ENCODE results near the gene JAG1.
"Not testable (repeated sequence)": the region's sequence is repeated elsewhere in the genome, so short reads cannot be mapped to it uniquely, and the experiment has no call there.

The JAG1 gene

DNA sequence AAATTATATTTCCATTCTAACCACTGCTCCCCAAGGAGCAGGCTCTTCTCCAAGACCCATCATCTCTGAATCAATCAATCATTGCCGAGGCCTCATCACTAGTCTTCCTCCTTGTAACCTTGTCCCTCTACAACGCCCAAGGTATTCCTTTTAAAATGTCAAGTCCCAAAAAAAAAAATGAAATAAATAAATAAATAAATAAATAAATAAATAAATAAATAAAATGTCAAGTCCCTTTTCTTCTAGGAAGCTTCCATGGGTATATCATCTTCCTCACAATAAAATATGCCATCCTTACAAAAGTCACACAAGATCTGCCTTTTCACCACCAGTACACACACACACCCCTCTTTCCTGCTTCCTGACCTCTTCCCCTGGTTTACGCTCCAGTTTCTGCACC, 57.6 kb downstream of the JAG1 start:
- no peak for TF ChIP-seq ZFX (IDR thresholded peaks at IDR 0.05)
- TF ChIP-seq, protein P1, sequence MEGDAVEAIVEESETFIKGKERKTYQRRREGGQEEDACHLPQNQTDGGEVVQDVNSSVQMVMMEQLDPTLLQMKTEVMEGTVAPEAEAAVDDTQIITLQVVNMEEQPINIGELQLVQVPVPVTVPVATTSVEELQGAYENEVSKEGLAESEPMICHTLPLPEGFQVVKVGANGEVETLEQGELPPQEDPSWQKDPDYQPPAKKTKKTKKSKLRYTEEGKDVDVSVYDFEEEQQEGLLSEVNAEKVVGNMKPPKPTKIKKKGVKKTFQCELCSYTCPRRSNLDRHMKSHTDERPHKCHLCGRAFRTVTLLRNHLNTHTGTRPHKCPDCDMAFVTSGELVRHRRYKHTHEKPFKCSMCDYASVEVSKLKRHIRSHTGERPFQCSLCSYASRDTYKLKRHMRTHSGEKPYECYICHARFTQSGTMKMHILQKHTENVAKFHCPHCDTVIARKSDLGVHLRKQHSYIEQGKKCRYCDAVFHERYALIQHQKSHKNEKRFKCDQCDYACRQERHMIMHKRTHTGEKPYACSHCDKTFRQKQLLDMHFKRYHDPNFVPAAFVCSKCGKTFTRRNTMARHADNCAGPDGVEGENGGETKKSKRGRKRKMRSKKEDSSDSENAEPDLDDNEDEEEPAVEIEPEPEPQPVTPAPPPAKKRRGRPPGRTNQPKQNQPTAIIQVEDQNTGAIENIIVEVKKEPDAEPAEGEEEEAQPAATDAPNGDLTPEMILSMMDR (conservative IDR thresholded peaks at IDR 0.05), result no peak
- no peak overlapping the region for H3K27ac ChIP-seq

DNA sequence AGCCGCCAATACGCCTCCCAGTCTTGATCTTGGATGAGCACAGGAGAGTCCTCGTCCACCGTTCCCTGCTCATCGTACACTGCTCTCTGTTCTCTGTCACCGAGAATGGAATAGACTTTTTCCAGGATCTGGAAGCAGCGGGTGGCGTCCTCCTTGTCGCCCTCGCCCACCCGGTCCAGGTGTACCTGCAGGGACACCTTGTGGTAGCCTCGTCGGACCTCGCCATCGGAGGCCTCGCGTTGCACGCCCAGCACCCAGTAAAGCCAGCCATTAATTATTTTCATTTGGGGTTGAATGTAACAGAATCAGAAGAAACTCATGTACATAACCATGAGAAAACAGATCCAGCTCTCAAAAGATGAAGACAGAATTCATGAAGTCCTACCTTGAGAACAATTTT, 59.9 kb downstream of the JAG1 start:
- TF ChIP-seq, protein P1 (conservative IDR thresholded peaks at IDR 0.05), result no peak
- TF ChIP-seq ZFX (IDR thresholded peaks at IDR 0.05), result no peak
- H3K27ac ChIP-seq, result no peak overlapping the region

DNA sequence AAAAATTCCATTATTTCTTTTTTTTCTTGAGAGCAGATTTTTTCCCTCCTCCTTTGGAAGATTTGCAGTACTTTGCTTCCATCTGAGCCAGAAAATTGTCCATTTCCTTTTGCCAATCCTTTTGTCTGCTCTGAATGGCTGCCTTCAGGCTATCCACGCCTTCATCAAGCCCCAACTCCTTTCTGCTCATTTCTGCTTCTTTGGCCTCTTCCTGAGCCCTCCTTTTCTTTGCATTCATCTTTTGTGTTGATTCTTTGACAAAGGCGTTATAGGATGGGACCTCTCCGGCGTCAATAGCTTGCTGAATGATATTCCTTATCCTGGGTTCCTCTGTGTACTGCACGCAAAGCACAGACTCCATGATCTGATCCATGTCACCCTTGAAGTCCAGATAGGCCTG, 60.4 kb downstream of the JAG1 start:
- H3K27ac ChIP-seq, result not testable (repeated sequence)

DNA sequence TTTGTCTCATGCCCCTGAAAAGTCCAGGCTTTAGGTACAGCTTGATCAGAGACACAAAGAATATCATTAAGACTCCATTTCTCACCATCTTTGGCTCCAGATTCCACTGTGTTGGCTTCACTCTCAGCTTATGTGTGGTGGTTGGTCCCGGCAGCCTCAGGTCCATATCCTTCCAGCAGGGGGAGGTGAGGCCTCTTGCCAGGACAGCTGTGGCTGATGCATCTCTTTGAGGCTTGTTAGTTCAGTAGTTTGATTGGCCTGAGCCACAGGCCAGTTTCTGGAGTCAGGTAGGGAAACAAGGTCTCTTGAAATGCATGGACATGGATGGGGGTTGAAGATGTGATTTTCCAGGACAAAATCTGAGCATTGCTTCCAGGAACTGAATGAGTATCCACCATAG, 62.4 kb downstream of the JAG1 start:
- TF ChIP-seq, protein P1 (conservative IDR thresholded peaks at IDR 0.05), result peak; percentile 30; the same call in 1 of the 2 replicates
- no peak for TF ChIP-seq ZFX (IDR thresholded peaks at IDR 0.05)

DNA sequence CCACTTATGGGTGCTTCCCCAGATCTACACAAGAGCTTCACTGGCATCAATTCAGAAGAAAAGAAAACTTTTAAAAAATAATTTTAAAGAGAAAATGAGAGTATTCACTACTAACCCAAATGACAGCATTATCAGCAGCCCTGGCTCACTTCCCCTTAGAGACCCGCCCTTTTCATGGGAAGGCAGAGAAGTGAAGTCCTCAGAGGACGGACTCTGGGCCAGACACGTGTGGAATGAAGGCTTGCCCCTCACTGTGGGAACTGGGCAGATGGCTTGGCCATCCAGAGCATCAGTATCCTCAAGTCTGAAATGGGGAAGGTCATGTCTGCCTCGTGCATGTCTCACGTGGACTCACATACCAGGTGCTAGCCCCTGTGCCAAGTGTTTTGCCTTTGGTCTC, 63.5 kb downstream of the JAG1 start:
- TF ChIP-seq ZFX (IDR thresholded peaks at IDR 0.05), result no peak
- TF ChIP-seq, protein P1 (conservative IDR thresholded peaks at IDR 0.05), result no peak

More for the DNA sequence above, 62.4 kb downstream of the JAG1 start:
- H3K27ac ChIP-seq, result no peak overlapping the region

DNA sequence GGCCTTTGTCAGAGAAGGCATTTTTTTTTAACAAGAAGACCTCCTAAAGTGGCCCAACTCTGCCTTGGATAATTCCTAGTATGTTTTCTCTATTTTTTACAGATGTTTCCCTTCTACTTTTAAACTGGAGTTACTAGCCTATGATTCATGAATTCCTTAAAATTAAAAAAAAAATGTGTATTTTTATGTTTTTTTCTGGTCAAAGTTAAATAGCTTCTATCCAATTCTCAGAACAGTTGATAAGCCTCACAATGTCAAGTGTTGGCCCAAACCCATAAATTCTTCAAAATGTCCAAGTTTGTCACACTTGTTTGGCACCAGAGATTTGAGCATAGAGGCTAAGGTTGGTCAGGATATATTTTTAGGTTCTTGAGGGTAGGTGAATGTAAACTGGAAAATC, 64.0 kb downstream of the JAG1 start:
- H3K27ac ChIP-seq, result no peak overlapping the region
- TF ChIP-seq ZFX (IDR thresholded peaks at IDR 0.05), result no peak
- TF ChIP-seq, protein P1 (conservative IDR thresholded peaks at IDR 0.05), result no peak

More for the DNA sequence above, 63.5 kb downstream of the JAG1 start:
- no peak overlapping the region for H3K27ac ChIP-seq

DNA sequence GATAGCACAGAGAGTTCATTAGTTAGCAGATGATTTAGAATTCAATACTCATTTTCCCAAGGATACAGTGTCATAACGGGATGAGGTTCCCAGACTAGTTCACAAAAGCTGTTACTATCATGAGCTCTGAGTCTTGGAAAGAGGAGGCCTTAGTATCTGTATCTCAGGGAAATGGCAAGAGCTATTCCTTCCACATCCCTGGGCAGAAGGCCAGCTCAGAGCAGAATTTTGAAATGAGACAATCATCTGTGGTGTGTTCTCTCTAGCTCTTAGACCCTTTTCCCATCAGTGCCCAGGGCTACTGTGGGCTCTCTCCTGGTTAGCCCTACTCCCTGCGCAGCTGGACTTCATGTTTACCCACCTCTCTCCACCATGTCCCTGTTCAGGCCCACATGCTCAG, 64.5 kb downstream of the JAG1 start:
- H3K27ac ChIP-seq, result no peak overlapping the region
- no peak for TF ChIP-seq ZFX (IDR thresholded peaks at IDR 0.05)
- TF ChIP-seq, protein P1 (conservative IDR thresholded peaks at IDR 0.05), result no peak

DNA sequence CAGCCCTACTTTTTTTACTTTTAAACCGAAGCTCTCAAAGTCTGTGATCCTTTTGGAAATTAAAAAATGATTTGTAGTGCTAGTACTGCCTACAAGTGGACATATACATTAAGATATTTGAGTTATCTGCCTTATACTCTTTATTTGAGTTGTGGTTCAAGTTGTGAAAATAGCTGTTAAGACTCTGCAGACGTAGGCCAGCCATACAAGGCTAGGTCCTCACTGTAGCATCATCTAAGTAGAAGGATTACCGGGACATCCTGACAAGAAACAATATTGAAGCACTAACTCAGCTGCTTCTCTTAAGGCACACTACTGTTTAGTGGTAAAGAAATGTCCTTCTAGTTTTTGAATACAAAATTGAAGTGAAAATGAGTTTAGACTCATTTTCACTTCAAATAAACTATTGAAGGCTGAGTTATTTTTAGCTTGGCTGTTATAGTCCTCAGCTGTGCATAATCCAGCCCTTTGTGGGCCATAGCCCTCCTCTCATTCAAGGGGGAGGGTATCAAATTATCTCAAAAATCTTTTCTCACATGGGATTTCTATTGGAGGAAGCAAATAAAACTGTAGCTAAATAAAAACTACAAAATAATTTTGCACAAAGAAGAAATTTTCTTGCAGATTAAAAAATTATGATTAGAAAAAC, 68.1 kb downstream of the JAG1 start:
- H3K27ac ChIP-seq, result no peak overlapping the region

More for the DNA sequence above, 68.1 kb downstream of the JAG1 start:
- no peak for TF ChIP-seq ZFX (IDR thresholded peaks at IDR 0.05)
- TF ChIP-seq, protein P1 (conservative IDR thresholded peaks at IDR 0.05), result no peak

Data from C4-2B (cell line).